B cell (primary cell): ENCODE data around the gene SHC3. TPM values are rescaled to one million over a fixed set of nuclear protein-coding genes. Genes with fewer than 3 reads are reported as not detected.

Experiments used
- ATAC-seq: fragments of 200-7000 bp; cut with Tn5 transposase; one replicate; pipeline ENCODE4 v1.10.0; 2021; ENCODE audit warnings: low read depth, mild to moderate bottlenecking, moderate number of reproducible peaks, moderate library complexity
- CTCF ChIA-PET: fragments of 350-600 bp; sonication (Branson Sonifier 250); formaldehyde crosslinking; loops from one replicate; lab custom pipeline; 2021; ENCODE audit warnings: antibody characterized with exemption, inconsistent platforms; lab: Charles Lee
- POLR2A ChIA-PET: fragments of 350-600 bp; sonication (Branson Sonifier 250); formaldehyde crosslinking; loops from one replicate; lab custom pipeline; 2021; ENCODE audit warnings: antibody characterized with exemption; lab: Charles Lee
- DNase-seq: peaks from one replicate; pipeline ENCODE4 v3.0.0; 2013
- H2AFZ ChIP-seq: 2 replicates; pipeline ENCODE4 v1.6.1; 2012; ENCODE audit warnings: mild to moderate bottlenecking, low read depth, low read length; ENCODE audit not compliant: insufficient read depth, poor library complexity, severe bottlenecking
- H3K27ac ChIP-seq, 2 donors: 1 replicate in 1 of 2; 2 replicates in 1 of 2; pipeline ENCODE4 v1.5.1; 2012 to 2013; ENCODE audit warnings: low read length in 2 of 2, mild to moderate bottlenecking in 2 of 2, moderate library complexity in 1 of 2
- H3K27me3 ChIP-seq, 4 experiments: fragments of 200-600 bp in 1 of 4; sonication (generic) in 1 of 4; replicated peaks in 1 of 4; 1 replicate in 2 of 4; 2 replicates in 2 of 4; pipeline versions ENCODE4 v1.6.1 to v1.7.0; 2013 to 2016; ENCODE audit warnings: low read length in 3 of 4, mild to moderate bottlenecking in 2 of 4, mixed read lengths in 1 of 4, moderate library complexity in 1 of 4; ENCODE audit not compliant: insufficient read depth in 4 of 4, control insufficient read depth in 3 of 4; ENCODE audit errors: control extremely low read depth in 1 of 4
- H3K36me3 ChIP-seq, 2 experiments: replicated peaks in 1 of 2; 1 replicate in 1 of 2; 2 replicates in 1 of 2; pipeline versions ENCODE4 v1.6.1 to v1.7.1; 2013; ENCODE audit warnings: low read length in 1 of 2; ENCODE audit not compliant: insufficient read depth in 2 of 2, control insufficient read depth in 1 of 2; ENCODE audit errors: control extremely low read depth in 1 of 2, extremely low read depth in 1 of 2
- H3K4me1 ChIP-seq, 2 donors: fragments of 200-600 bp in 1 of 2; sonication (generic) in 1 of 2; 1 replicate in 1 of 2; 2 replicates in 1 of 2; pipeline versions ENCODE4 v1.5.1 to v1.6.1; 2013 to 2017; ENCODE audit warnings: low read length in 2 of 2; ENCODE audit not compliant: control insufficient read depth in 2 of 2, insufficient read depth in 2 of 2
- H3K4me2 ChIP-seq: replicated peaks from 2 replicates; pipeline ENCODE3; 2012; ENCODE audit warnings: mild to moderate bottlenecking, low read depth, low read length; ENCODE audit not compliant: poor library complexity, severe bottlenecking
- H3K4me3 ChIP-seq, 5 experiments: fragments of 200-600 bp in 1 of 5; sonication (generic) in 1 of 5; 1 replicate in 3 of 5; 2 replicates in 2 of 5; pipeline versions ENCODE4 v1.5.1 to v1.7.0; 2011 to 2016; ENCODE audit warnings: low read length in 4 of 5, mild to moderate bottlenecking in 4 of 5, low read depth in 2 of 5, control low read depth in 1 of 5, moderate library complexity in 1 of 5; ENCODE audit not compliant: insufficient read depth in 1 of 5; ENCODE audit errors: control extremely low read depth in 1 of 5, extremely low read depth in 1 of 5
- H3K79me2 ChIP-seq: fragments of 200-600 bp; sonication (generic); one replicate; pipeline ENCODE4 v1.6.0; 2016; ENCODE audit warnings: low read length; ENCODE audit not compliant: control insufficient read depth, insufficient read depth
- H3K9ac ChIP-seq: fragments of 200-600 bp; sonication (generic); 2 replicates; pipeline ENCODE4 v1.6.1; 2017; ENCODE audit warnings: mild to moderate bottlenecking, low read length, moderate library complexity
- H3K9me3 ChIP-seq, 3 donors: one replicate each; pipeline versions ENCODE4 v1.6.1 to v1.7.1; 2013; ENCODE audit warnings: low read length in 2 of 3; ENCODE audit not compliant: control insufficient read depth in 2 of 3, insufficient read depth in 1 of 3; ENCODE audit errors: control extremely low read depth in 1 of 3
- H4K20me1 ChIP-seq: 2 replicates; pipeline ENCODE4 v1.6.0; 2012; ENCODE audit warnings: mild to moderate bottlenecking, low read length; ENCODE audit not compliant: insufficient read depth, control insufficient read depth, poor library complexity, severe bottlenecking
- H3K27ac Mint-ChIP-seq: one replicate; pipeline ENCODE4 v1.8.0; 2021; ENCODE audit warnings: mixed read lengths
- H3K27me3 Mint-ChIP-seq: one replicate; pipeline ENCODE4 v1.8.0; 2021; ENCODE audit warnings: mixed read lengths
- H3K4me1 Mint-ChIP-seq: one replicate; pipeline ENCODE4 v1.8.0; 2021; ENCODE audit warnings: mixed read lengths
- H3K4me3 Mint-ChIP-seq: one replicate; pipeline ENCODE4 v1.8.0; 2021; ENCODE audit warnings: mixed read lengths
- H3K9me3 Mint-ChIP-seq: one replicate; pipeline ENCODE4 v1.8.0; 2022; ENCODE audit warnings: mixed read lengths; ENCODE audit not compliant: insufficient read depth
- CTCF ChIP-seq: fragments of 200-600 bp; IDR thresholded peaks from one replicate; pipeline ENCODE4 v1.8.0; 2022; ENCODE audit warnings: antibody characterized with exemption, mild to moderate bottlenecking
- EZH2 ChIP-seq: IDR thresholded peaks from 2 replicates; pipeline ENCODE4 v1.6.1; 2012; ENCODE audit warnings: borderline replicate concordance, low read depth, mild to moderate bottlenecking, moderate library complexity, low read length; ENCODE audit not compliant: insufficient read depth, poor library complexity, severe bottlenecking
- WGBS: methylation state at CpG from one replicate; pipeline ENCODE4 v1.1.5; 2013; ENCODE audit warnings: missing lambda C conversion rate; ENCODE audit not compliant: insufficient coverage; 5-methylcytosine and 5-hydroxymethylcytosine counted together
- intact Hi-C: fragments of 100-400 bp; cut with micrococcal nuclease; formaldehyde crosslinking; loops from one replicate; pipeline ENCODE4 v1.10.0; 2022
- polyA plus RNA-seq: library from polyadenylated mRNA; depleted of rRNA; stranded (reverse); fragments of >200 nt; gene quantifications from 2 replicates; pipeline ENCODE4 v1.2.3, GENCODE V29; 2012
- total RNA-seq, 2 donors: library from RNA; stranded (reverse); fragments of 120-200 nt in 1 of 2; gene quantifications; 1 replicate in 1 of 2; 2 replicates in 1 of 2; pipeline versions ENCODE4 v1.2.3 to v1.2.4, GENCODE V29; 2013 to 2022

Gene SHC3
- total and polyA plus RNA-seq, 2 donors (not counting 1 experiment from before 2014, with no cell fraction given): 0.03 TPM; not detected in 1

- no peak for TF ChIP-seq EZH2
- TF ChIP-seq CTCF: no peak
- H3K27me3 ChIP-seq: peaks cover 0 to 2% (median 0%) of the 10 kb centered on the region in 4 experiments
- H3K27me3 Mint-ChIP-seq: peaks cover 18% of the 10 kb centered on the region
- no peaks in the 10 kb centered on the region for H3K9me3 ChIP-seq
- no peaks in the 10 kb centered on the region for H3K36me3 ChIP-seq
- H3K4me3 ChIP-seq: no peak overlapping the region
- 61% methylated on average over 3 of the region's 9 CpGs for WGBS
- H3K79me2 ChIP-seq: no peaks in the 10 kb centered on the region
- ChIA-PET CTCF (no interaction called here), POLR2A (no interaction called here)
- H3K9ac ChIP-seq: no peak overlapping the region
- H2AFZ ChIP-seq: no peak overlapping the region
- H3K4me3 Mint-ChIP-seq: no peak overlapping the region
- intact Hi-C loops: no loop called here
- H3K27ac ChIP-seq: no peak overlapping the region
- no peaks in the 10 kb centered on the region for H3K9me3 Mint-ChIP-seq
- ATAC-seq (no peak), DNase-seq (no peak)
- H3K4me2 ChIP-seq: no peak overlapping the region
- H3K4me1 Mint-ChIP-seq: no peaks in the 10 kb centered on the region
- H3K4me1 ChIP-seq: no peaks in the 10 kb centered on the region
- no peaks in the 10 kb centered on the region for H4K20me1 ChIP-seq
- H3K27ac Mint-ChIP-seq: no peak overlapping the region
Measured at GRCh38 chr9:89006996-89007967, 171.3 kb downstream of the SHC3 start.

- ATAC-seq: no peak
- ChIA-PET POLR2A (no interaction called here), CTCF (interaction anchor here (1.3 kb wide), 1 partner anchor 409 kb away, joined by 3 read pairs; no protein-coding TSS in a partner anchor)
- Histone ChIP-seq H4K20me1 (no peaks in the 10 kb centered on the region), H2AFZ (no peak overlapping the region), H3K4me1 (peaks cover 0 to under 1% of the 10 kb centered on the region in 2 donors), H3K9ac (no peak overlapping the region), H3K4me2 (no peak overlapping the region), H3K27me3 (peaks cover 0 to 4% (median 1%) of the 10 kb centered on the region in 4 experiments), H3K27ac (no peak overlapping the region), H3K79me2 (no peaks in the 10 kb centered on the region), H3K4me3 (no peak overlapping the region), H3K36me3 (no peaks in the 10 kb centered on the region), H3K9me3 (no peaks in the 10 kb centered on the region)
- WGBS: no CpG with 5 or more reads among the region's 2 CpGs
- no peak overlapping the region for H3K27ac Mint-ChIP-seq
- no peak for TF ChIP-seq CTCF
- no peak for TF ChIP-seq EZH2
- no peaks in the 10 kb centered on the region for H3K9me3 Mint-ChIP-seq
- peaks cover 22% of the 10 kb centered on the region for H3K27me3 Mint-ChIP-seq
- DNase-seq: no peak
- no peaks in the 10 kb centered on the region for H3K4me1 Mint-ChIP-seq
- H3K4me3 Mint-ChIP-seq: no peak overlapping the region
- intact Hi-C loops: no loop called here
Measured at GRCh38 chr9:89006267-89006666, 172.4 kb downstream of the SHC3 start.
